ENCODE data around the gene LRCH1.

DNA sequence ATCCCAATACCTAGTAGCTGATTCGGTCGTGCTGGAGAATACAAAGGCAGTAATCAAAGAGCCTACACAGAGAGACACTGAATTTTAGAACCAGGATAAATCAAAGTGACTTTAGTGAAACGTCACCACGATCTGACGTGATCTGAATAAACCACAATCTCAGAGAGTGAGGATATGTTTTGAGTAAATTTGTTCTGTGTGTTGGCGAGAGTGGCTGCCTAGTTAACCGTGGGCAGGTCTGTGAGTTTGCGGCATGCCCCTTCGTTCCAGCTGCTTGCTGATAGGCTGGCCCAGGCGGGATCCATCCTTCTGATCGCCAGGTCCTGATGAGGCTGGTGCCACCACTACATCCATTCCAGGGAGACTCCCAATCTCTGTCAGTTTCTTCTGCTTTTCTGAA is 40.4 kb downstream of the LRCH1 start:
- TF ChIP-seq, protein P1, sequence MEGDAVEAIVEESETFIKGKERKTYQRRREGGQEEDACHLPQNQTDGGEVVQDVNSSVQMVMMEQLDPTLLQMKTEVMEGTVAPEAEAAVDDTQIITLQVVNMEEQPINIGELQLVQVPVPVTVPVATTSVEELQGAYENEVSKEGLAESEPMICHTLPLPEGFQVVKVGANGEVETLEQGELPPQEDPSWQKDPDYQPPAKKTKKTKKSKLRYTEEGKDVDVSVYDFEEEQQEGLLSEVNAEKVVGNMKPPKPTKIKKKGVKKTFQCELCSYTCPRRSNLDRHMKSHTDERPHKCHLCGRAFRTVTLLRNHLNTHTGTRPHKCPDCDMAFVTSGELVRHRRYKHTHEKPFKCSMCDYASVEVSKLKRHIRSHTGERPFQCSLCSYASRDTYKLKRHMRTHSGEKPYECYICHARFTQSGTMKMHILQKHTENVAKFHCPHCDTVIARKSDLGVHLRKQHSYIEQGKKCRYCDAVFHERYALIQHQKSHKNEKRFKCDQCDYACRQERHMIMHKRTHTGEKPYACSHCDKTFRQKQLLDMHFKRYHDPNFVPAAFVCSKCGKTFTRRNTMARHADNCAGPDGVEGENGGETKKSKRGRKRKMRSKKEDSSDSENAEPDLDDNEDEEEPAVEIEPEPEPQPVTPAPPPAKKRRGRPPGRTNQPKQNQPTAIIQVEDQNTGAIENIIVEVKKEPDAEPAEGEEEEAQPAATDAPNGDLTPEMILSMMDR (IDR thresholded peaks at IDR 0.05): no peak
- TF ChIP-seq POLR2A (IDR thresholded peaks at IDR 0.05): no peak
